IMR-90 (cell line): ENCODE results near the gene PAX8. TPM values are rescaled to one million over a fixed set of nuclear protein-coding genes. Genes with fewer than 3 reads are reported as not detected.

ENCODE experiments used
- ATAC-seq: fragments of 200-7000 bp; cut with Tn5 transposase; 2 replicates; pipeline ENCODE4 v1.9.1; 2020; ENCODE audit warnings: low read depth, mild to moderate bottlenecking, moderate library complexity
- BruUV-seq: library from RNA; stranded (reverse); fragments of 400-500 nt; replicated peaks from 2 replicates; lab custom pipeline; 2021; lab: Mats Ljungman, UMichigan
- CTCF ChIA-PET: fragments of 300-600 bp; formaldehyde crosslinking; extraction: SDS; loops from one replicate; lab custom pipeline; 2021; ENCODE audit warnings: antibody characterized with exemption; lab: Yijun Ruan, JAX
- POLR2A ChIA-PET: fragments of 300-600 bp; sonication (Branson Sonifier 250); formaldehyde crosslinking; loops from one replicate; lab custom pipeline; 2022; ENCODE audit warnings: antibody characterized with exemption; ENCODE audit not compliant: unreplicated experiment; lab: Charles Lee
- DNase-seq: peaks from one replicate; pipeline ENCODE4 v3.0.0; 2013
- H2AFZ ChIP-seq: replicated peaks from 2 replicates; pipeline ENCODE3; 2013; ENCODE audit warnings: low read length, mild to moderate bottlenecking; ENCODE audit not compliant: poor library complexity
- H2AK5ac ChIP-seq: 2 replicates; pipeline ENCODE4 v1.6.1; 2013; ENCODE audit warnings: low read depth, low read length, inconsistent platforms
- H2AK9ac ChIP-seq: replicated peaks from 2 replicates; pipeline ENCODE3; 2013; ENCODE audit warnings: mild to moderate bottlenecking, low read depth, low read length, moderate library complexity; ENCODE audit not compliant: poor library complexity
- H2BK120ac ChIP-seq: 2 replicates; pipeline ENCODE4 v1.6.1; 2013; ENCODE audit warnings: low read depth, low read length, inconsistent platforms
- H2BK15ac ChIP-seq: 3 replicates; pipeline ENCODE4 v1.6.1; 2013; ENCODE audit warnings: low read depth, low read length, inconsistent platforms
- H2BK20ac ChIP-seq: 2 replicates; pipeline ENCODE4 v1.6.1; 2013; ENCODE audit warnings: low read depth, mild to moderate bottlenecking, inconsistent platforms, low read length, moderate library complexity
- H2BK5ac ChIP-seq: 2 replicates; pipeline ENCODE4 v1.6.1; 2013; ENCODE audit warnings: mild to moderate bottlenecking, low read depth, low read length, inconsistent platforms; ENCODE audit not compliant: poor library complexity, severe bottlenecking
- H3K14ac ChIP-seq: replicated peaks from 2 replicates; pipeline ENCODE4 v1.6.1; 2013; ENCODE audit warnings: low read depth, low read length, inconsistent platforms
- H3K18ac ChIP-seq: 2 replicates; pipeline ENCODE4 v1.6.1; 2013; ENCODE audit warnings: low read depth, low read length, control low read depth
- H3K23ac ChIP-seq: 2 replicates; pipeline ENCODE4 v1.6.1; 2013; ENCODE audit warnings: low read depth, low read length, inconsistent platforms
- H3K27ac ChIP-seq: 2 replicates; pipeline ENCODE4 v1.5.1; 2013; ENCODE audit warnings: mild to moderate bottlenecking, control low read depth, low read length; ENCODE audit not compliant: insufficient read depth
- H3K27me3 ChIP-seq: 2 replicates; pipeline ENCODE4 v1.6.1; 2013; ENCODE audit warnings: low read length; ENCODE audit not compliant: control insufficient read depth, insufficient read depth
- H3K36me3 ChIP-seq: 2 replicates; pipeline ENCODE4 v1.6.1; 2013; ENCODE audit warnings: low read length, mixed read lengths; ENCODE audit not compliant: control insufficient read depth, insufficient read depth
- H3K4ac ChIP-seq: 2 replicates; pipeline ENCODE4 v1.6.1; 2013; ENCODE audit warnings: low read depth, low read length, inconsistent platforms
- H3K4me1 ChIP-seq: 2 replicates; pipeline ENCODE4 v1.6.1; 2013; ENCODE audit warnings: low read length, mixed read lengths; ENCODE audit not compliant: control insufficient read depth, insufficient read depth
- H3K4me2 ChIP-seq: 2 replicates; pipeline ENCODE4 v1.6.1; 2013; ENCODE audit warnings: low read depth, mild to moderate bottlenecking, control low read depth, low read length, moderate library complexity
- H3K4me3 ChIP-seq: 2 replicates; pipeline ENCODE4 v1.5.1; 2013; ENCODE audit warnings: low read depth, mild to moderate bottlenecking, control low read depth, low read length, moderate library complexity; ENCODE audit not compliant: insufficient read depth
- H3K56ac ChIP-seq: 2 replicates; pipeline ENCODE4 v1.6.1; 2013; ENCODE audit warnings: low read length, inconsistent platforms; ENCODE audit not compliant: insufficient read depth; ENCODE audit errors: extremely low read depth
- H3K79me1 ChIP-seq, 2 experiments: 2 replicates each; pipeline ENCODE4 v1.6.1; 2013; ENCODE audit warnings: low read length in 2 of 2, inconsistent platforms in 1 of 2, low read depth in 1 of 2
- H3K9ac ChIP-seq: 2 replicates; pipeline ENCODE4 v1.6.1; 2013; ENCODE audit warnings: low read depth, low read length, control low read depth
- H3K9me1 ChIP-seq: 2 replicates; pipeline ENCODE4 v1.6.1; 2013; ENCODE audit warnings: low read length, inconsistent platforms; ENCODE audit not compliant: insufficient read depth
- H3K9me3 ChIP-seq: 2 replicates; pipeline ENCODE4 v1.6.1; 2013; ENCODE audit warnings: low read length; ENCODE audit not compliant: control insufficient read depth, insufficient read depth
- H4K20me1 ChIP-seq: 2 replicates; pipeline ENCODE4 v1.6.1; 2013; ENCODE audit warnings: low read length, inconsistent platforms; ENCODE audit not compliant: insufficient read depth
- H4K5ac ChIP-seq: 2 replicates; pipeline ENCODE4 v1.6.1; 2013; ENCODE audit warnings: mild to moderate bottlenecking, low read depth, low read length, control low read depth
- H4K8ac ChIP-seq, 2 experiments: 2 replicates each; pipeline ENCODE4 v1.6.1; 2013; ENCODE audit warnings: low read depth in 2 of 2, low read length in 2 of 2, control low read depth in 1 of 2, inconsistent platforms in 1 of 2
- H4K91ac ChIP-seq: 2 replicates; pipeline ENCODE4 v1.6.1; 2013; ENCODE audit warnings: low read depth, low read length, inconsistent platforms; ENCODE audit not compliant: insufficient read depth
- BHLHE40 ChIP-seq: fragments of 150-350 bp; IDR thresholded peaks from 2 replicates; pipeline ENCODE4 v1.6.1; 2016; ENCODE audit warnings: mild to moderate bottlenecking, low read depth, low read length
- CHD1 ChIP-seq: IDR thresholded peaks from 2 replicates; pipeline ENCODE4 v1.6.1; 2012; ENCODE audit warnings: low read depth, low read length, improper control_type of control experiment
- MAFK ChIP-seq: IDR thresholded peaks from 2 replicates; pipeline ENCODE4 v1.6.1; 2012; ENCODE audit warnings: low read depth, low read length, improper control_type of control experiment
- MAZ ChIP-seq: IDR thresholded peaks from 2 replicates; pipeline ENCODE4 v1.6.1; 2012; ENCODE audit warnings: low read depth, mild to moderate bottlenecking, low read length, improper control_type of control experiment, moderate library complexity, borderline replicate concordance
- MXI1 ChIP-seq: IDR thresholded peaks from 2 replicates; pipeline ENCODE4 v1.6.1; 2012; ENCODE audit warnings: low read depth, mild to moderate bottlenecking, low read length, moderate library complexity, borderline replicate concordance
- NFE2L2 ChIP-seq: fragments of 150-350 bp; IDR thresholded peaks from 2 replicates; pipeline ENCODE4 v1.6.1; 2016; ENCODE audit warnings: low read depth, mild to moderate bottlenecking, low read length
- RAD21 ChIP-seq: IDR thresholded peaks from 2 replicates; pipeline ENCODE4 v1.6.1; 2012; ENCODE audit warnings: low read length, improper control_type of control experiment
- RCOR1 ChIP-seq: IDR thresholded peaks from 2 replicates; pipeline ENCODE4 v1.6.1; 2012; ENCODE audit warnings: mild to moderate bottlenecking, low read length, improper control_type of control experiment; ENCODE audit not compliant: insufficient replicate concordance
- RFX5 ChIP-seq: IDR thresholded peaks from 2 replicates; pipeline ENCODE4 v1.8.0; 2012; ENCODE audit warnings: low read depth, mild to moderate bottlenecking, low read length, moderate library complexity
- SMC3 ChIP-seq: fragments of 150-350 bp; IDR thresholded peaks from 2 replicates; pipeline ENCODE4 v1.6.1; 2016; ENCODE audit warnings: low read depth, mild to moderate bottlenecking, antibody characterized with exemption, low read length, moderate library complexity
- WGBS, 2 experiments: methylation state at CpG; one replicate each; pipeline versions ENCODE4 v1.1.5 to v1.1.7; 2013; ENCODE audit warnings: missing lambda C conversion rate in 2 of 2; ENCODE audit not compliant: insufficient read length in 1 of 2; ENCODE audit errors: extremely low coverage in 2 of 2; 5-methylcytosine and 5-hydroxymethylcytosine counted together
- dilution Hi-C: fragments of 300-500 bp; cut with HindIII; formaldehyde crosslinking; loops from one replicate; pipeline ENCODE4 v1.14.3; 2018; ENCODE audit warnings: low sequenced_read_pairs; ENCODE audit not compliant: unreplicated experiment
- in situ Hi-C: fragments of 300-500 bp; cut with MboI; formaldehyde crosslinking; loops from 3 replicates; pipeline ENCODE4 v1.14.3; 2019; ENCODE audit warnings: low sequenced_read_pairs, inconsistent platforms, mixed read lengths
- intact Hi-C: fragments of 100-400 bp; cut with micrococcal nuclease; formaldehyde crosslinking; loops from 2 replicates; pipeline ENCODE4 v1.10.0; 2022
- polyA plus RNA-seq, 3 experiments: library from polyadenylated mRNA; depleted of rRNA; stranded (reverse); fragments of >200 nt; gene quantifications; 2 replicates each; pipeline ENCODE4 v1.2.3, GENCODE V29; 2012; ENCODE audit warnings: low replicate concordance in 1 of 3
- total RNA-seq: library from RNA; depleted of rRNA; stranded (reverse); fragments of >200 nt; gene quantifications from 2 replicates; pipeline ENCODE4 v1.2.3, GENCODE V29; 2012
- TF ChIP-seq, protein P1 (sequence below): fragments of 150-350 bp; IDR thresholded peaks from 2 replicates; pipeline ENCODE4 v1.6.1; 2016; ENCODE audit warnings: low read depth, mild to moderate bottlenecking, low read length, moderate library complexity, borderline replicate concordance
- TF ChIP-seq, protein P2 (sequence below): conservative IDR thresholded peaks from 2 replicates; pipeline ENCODE4 v1.5.1; 2012; ENCODE audit warnings: mild to moderate bottlenecking, low read depth, low read length, improper control_type of control experiment
- TF ChIP-seq, protein P3 (sequence below): fragments of 150-350 bp; IDR thresholded peaks from 2 replicates; pipeline ENCODE4 v1.6.1; 2017; ENCODE audit warnings: mild to moderate bottlenecking, antibody characterized with exemption, low read length, low read depth

The PAX8 gene
- total and polyA plus RNA-seq, 2 of the 4 experiments (the other 2 are of a cell fraction) = 0.18 to 1.5 TPM

DNA sequence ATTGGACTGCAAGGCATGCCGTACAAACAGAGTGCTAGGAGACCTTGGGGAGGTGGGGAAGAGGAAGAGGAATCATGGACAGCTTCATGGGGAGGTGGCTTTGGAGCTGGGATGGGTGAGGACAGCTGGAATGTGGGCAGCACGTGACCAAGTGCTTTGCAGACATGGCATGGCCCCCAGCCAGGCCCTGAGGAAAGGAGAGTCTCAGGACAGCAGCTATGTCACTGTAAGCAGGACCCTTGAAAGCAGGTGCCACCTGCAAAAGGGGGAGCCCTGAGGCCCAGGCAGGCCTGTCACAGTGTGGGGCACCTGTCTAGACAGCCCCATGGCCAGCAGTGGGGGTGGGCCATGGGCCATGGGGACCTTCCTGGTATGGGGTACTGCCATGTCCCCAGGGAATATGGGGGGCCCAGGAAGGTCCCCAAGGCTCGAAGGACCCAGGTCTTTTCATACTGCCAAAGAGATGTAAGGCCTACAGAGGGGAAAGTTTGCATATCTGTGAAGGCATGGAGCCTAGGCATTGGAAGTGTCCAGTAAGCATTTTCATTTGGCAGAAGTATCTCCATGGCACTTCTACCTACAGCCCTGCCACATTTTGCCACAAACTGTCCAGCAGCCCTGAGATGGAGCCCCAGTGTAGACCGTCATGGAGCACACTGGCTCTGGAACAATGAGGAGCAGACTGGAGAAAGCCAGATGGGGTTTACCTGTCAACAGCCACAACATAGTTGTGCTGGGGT, 9.9 kb downstream of the PAX8 start:
- Histone ChIP-seq H3K9me1 (peaks cover 3% of the 10 kb centered on the region; the same call in 1 of the 2 replicates), H4K91ac (no peak overlapping the region), H3K4me3 (no peak overlapping the region), H2AK9ac (no peak overlapping the region), H3K9ac (no peak overlapping the region), H3K27me3 (peaks cover 69% of the 10 kb centered on the region), H4K20me1 (no peaks in the 10 kb centered on the region), H3K14ac (no peak overlapping the region), H3K18ac (no peak overlapping the region), H2BK120ac (no peak overlapping the region), H2BK20ac (no peak overlapping the region), H3K4me2 (no peak overlapping the region), H3K23ac (no peak overlapping the region), H4K8ac (no peak overlapping the region), H2AK5ac (no peak overlapping the region), H2AFZ (no peak overlapping the region), H3K27ac (no peak overlapping the region), H3K9me3 (no peaks in the 10 kb centered on the region), H3K4ac (no peak overlapping the region), H2BK5ac (no peak overlapping the region), H3K56ac (no peak overlapping the region), H4K5ac (no peak overlapping the region), H2BK15ac (no peak overlapping the region), H3K4me1 (0 out of 2 replicates have a peak, but pooled peaks cover 2% of the 10 kb centered on the region), H3K79me1 (no peaks in the 10 kb centered on the region), H3K36me3 (no peaks in the 10 kb centered on the region)
- intact Hi-C loops = no loop called here
- POLR2A ChIA-PET = no interaction called here
- CTCF ChIA-PET = no interaction called here
- in situ Hi-C loops = no loop called here
- no peak for TF ChIP-seq MXI1
- no peak for TF ChIP-seq NFE2L2
- TF ChIP-seq CHD1 = no peak
- TF ChIP-seq MAFK = no peak
- TF ChIP-seq, protein P1, sequence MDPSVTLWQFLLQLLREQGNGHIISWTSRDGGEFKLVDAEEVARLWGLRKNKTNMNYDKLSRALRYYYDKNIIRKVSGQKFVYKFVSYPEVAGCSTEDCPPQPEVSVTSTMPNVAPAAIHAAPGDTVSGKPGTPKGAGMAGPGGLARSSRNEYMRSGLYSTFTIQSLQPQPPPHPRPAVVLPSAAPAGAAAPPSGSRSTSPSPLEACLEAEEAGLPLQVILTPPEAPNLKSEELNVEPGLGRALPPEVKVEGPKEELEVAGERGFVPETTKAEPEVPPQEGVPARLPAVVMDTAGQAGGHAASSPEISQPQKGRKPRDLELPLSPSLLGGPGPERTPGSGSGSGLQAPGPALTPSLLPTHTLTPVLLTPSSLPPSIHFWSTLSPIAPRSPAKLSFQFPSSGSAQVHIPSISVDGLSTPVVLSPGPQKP = no peak
- TF ChIP-seq RCOR1 = no peak
- TF ChIP-seq RFX5 = no peak
- no peak for TF ChIP-seq MAZ
- TF ChIP-seq SMC3 = no peak
- TF ChIP-seq, protein P2, sequence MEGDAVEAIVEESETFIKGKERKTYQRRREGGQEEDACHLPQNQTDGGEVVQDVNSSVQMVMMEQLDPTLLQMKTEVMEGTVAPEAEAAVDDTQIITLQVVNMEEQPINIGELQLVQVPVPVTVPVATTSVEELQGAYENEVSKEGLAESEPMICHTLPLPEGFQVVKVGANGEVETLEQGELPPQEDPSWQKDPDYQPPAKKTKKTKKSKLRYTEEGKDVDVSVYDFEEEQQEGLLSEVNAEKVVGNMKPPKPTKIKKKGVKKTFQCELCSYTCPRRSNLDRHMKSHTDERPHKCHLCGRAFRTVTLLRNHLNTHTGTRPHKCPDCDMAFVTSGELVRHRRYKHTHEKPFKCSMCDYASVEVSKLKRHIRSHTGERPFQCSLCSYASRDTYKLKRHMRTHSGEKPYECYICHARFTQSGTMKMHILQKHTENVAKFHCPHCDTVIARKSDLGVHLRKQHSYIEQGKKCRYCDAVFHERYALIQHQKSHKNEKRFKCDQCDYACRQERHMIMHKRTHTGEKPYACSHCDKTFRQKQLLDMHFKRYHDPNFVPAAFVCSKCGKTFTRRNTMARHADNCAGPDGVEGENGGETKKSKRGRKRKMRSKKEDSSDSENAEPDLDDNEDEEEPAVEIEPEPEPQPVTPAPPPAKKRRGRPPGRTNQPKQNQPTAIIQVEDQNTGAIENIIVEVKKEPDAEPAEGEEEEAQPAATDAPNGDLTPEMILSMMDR = no peak
- TF ChIP-seq BHLHE40 = no peak
- TF ChIP-seq, protein P3, sequence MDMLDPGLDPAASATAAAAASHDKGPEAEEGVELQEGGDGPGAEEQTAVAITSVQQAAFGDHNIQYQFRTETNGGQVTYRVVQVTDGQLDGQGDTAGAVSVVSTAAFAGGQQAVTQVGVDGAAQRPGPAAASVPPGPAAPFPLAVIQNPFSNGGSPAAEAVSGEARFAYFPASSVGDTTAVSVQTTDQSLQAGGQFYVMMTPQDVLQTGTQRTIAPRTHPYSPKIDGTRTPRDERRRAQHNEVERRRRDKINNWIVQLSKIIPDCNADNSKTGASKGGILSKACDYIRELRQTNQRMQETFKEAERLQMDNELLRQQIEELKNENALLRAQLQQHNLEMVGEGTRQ = no peak
- no peak for TF ChIP-seq RAD21
- DNase-seq (no peak), ATAC-seq (no peak)
- dilution Hi-C loops = no loop called here
- WGBS, 2 experiments = 100% methylated on average over 1 of the region's 4 CpGs; no CpG with 5 or more reads in 1 of the 2 experiments
- no TSS peak for BruUV-seq
